GM19372 (cell line): ENCODE results near the gene LGALS3BP.

Experiments
- ATAC-seq: cut with Tn5 transposase; IDR thresholded peaks from one replicate; pipeline ENCODE4 v1.9.1; 2021; ENCODE audit warnings: mild to moderate bottlenecking, low read depth, moderate library complexity; ENCODE audit not compliant: unreplicated experiment

Gene LGALS3BP

DNA sequence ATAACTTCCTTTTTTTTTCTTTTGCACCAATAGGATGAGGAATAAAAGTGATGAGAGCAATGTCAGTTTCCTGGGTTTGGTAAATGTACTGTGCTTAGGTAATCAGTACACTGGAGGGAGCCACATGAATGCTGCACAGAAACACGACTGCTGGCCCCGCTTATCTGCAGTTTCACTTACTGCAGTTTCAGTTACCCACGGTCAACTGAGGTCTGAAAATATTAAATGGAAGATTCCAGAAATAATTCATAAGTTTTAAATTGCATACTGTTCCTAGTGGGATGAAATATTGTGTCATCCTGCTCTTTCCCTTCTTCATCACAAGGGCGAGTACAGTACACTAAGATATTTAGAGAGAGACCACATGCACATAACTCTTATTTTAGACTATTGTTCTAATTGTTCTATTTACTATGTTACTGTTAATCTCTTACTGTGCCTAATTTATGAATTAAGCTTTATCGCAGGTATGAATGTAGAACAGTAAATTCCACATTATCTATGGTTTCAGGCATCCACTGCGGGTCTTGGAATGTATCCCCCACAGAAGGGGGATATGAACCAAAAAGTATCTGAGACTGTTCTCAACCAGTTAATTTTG lies 6.4 kb upstream of the LGALS3BP start:
- no peak for ATAC-seq

DNA sequence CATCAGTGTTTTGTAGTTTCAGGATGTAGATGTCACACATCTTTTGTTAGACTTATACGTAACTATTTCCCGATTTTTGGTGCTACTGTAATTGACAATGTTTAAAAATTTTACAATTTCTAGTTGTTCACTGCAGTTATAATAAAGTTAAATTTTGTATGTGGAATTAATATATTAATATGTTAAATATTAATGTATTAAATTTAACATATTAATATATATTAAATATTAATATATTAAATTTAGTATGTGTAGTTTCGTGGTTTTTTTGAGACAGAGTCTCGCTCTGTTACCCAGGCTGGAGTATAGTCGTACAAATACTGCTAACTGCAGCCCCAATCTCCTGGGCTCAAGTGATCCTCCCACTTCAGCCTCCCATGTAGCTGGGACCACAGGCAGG lies 5.7 kb upstream of the LGALS3BP start:
- no peak for ATAC-seq

DNA sequence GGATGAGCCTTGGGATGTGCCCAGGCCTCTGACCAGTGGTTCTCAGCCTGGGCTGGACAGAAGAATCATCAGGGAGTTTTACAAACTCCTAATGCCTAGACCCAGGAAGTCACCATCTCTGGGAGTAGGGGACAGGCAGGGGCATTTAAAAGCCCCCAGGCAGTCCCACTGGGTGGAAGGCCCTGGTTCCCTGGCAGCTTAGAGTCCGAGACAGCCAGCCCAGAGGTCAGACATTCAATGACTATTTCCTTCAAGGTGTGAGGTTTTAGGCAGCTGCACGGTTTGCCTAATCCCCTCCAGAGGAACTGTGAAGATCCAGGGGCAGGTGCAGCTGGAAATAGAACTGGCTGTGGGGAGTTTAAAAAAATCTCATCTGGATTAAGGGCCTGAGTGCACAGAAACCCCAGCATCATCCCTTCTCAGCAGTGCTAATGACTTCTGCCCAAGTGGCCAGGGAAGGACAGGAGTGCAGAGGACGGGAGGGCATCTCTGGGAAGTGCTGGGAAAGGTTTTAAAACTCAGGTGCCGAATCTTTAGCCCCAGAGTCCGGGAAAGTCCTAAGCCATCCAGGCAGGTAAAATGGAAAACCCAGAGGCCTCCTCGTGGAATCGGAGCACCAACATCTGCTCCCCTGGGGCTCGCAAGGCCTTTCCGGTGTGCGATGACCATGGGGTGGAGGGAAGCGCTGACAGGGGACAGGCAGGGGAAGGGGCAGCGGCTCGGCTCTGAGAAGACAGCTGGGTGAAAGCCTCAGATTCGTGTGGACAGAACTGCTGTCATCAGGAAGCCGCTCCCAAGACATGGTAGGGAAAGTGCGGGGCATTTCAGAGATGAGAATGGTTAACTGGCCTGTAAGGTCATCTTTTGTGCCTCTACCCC lies 1.5 kb upstream of the LGALS3BP start:
- ATAC-seq: no peak

DNA sequence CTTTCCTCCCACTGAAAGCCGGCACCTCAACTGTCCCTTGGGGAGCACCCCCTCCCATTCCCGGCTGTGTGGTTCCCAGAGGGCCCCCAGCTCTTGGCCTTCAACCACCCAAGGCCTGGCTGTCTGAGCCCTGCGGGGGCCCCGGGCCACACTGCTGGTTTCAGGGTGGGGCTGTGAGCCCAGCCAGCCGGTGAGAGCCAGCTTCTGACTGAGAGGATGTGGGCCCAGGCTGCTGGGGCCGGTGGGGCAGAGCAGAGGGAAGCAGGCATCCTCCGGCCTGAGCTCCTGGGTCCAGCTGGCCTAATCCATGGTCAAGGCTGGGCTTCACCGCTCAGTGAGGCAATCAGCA lies 875 bp upstream of the LGALS3BP start:
- ATAC-seq: no peak

DNA sequence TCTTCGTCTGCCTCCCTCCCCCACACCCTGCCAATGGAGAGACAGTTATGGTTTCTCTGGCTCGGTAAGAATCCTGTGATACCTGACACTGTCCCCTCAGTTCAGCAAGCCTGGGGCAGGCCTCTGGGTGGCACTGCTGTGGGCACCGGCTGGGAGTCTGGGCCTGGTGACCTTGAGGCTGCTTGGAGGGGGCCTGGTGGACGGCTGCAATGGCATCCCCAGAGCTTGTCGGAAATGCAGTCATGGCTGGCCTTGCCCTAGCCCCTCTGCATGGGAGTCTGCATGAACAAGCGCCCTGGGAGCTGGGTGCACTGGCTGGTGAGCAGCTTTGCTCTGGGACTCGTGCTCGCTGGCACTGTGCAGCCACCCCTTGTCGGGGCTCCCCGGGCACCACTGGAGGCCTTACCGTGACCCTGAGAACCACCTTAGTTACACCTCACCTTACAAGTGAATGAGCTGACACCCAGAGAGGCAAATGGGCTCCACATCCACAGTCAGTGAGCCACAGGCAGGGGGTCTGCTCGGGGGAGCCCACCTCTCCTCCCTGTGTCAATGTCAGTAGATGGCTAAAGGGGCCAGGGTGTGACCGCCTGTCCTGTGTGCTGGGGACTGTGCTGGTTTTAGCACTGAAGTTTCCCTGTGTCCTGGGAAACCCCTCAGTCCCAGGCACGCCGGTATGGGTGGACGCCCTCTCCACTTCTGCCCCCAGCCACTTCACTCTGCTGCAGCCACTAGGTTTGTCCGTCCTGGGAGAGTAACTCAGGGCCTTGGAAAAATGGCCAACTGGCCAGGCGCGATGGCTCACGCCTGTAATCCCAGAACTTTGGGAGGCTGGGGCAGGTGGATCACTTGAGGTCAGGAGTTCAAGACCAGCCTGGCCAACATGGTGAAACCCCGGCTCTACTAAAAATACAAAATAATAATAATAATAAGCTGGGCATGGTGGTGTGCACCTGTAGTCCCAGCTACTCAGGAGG lies 1.4 kb downstream of the LGALS3BP start:
- no peak for ATAC-seq

DNA sequence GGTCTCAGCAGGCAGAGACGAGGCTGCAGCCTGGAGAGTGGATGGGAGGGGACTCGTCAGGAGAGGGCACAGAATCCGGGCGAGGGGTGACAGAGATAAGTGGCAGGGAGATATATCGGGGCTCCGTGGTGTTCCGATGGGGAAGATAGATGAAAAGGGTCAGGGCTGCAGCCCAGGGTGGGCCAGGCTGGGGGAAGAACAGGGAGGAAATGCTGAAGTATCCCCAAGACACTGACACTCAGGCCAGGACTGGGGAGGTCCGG lies 2.1 kb downstream of the LGALS3BP start:
- ATAC-seq: no peak

DNA sequence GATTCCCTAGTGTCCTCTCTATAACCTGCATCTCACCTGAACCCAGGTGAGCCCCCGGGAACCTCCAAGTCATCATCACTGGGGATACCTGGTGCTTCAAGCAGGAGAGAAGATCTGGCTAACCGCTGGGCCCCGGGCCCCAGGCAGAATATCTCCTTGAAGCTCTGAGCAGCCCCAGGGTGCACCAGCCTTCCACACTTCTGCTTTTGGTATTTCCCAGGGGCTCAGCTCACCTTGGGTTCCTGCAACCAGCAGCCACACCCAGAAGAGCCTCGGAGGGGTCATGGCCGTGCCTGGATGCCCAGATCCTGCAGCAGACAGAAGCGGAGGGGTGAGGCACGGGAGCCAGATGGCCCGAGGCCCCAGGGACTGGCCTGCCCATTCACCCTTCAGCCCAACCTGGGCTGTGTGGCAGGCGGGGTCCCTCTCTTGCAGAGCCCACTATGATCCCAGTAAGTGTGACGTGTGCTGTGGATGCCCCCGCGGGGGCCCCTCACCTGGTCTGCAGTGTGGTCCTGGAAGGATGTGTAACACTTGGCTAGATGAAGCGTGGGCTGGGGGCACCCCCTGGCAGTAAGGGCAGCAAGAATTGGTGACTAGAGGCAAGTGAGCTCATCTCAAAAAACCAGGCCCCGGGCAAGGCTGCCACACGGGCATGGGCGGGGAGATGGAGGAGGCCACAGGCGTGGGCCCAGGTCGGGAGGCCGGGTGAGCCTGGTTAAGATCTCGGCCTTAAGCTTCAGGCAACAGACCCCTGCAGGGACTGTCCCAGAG lies 2.6 kb downstream of the LGALS3BP start:
- no peak for ATAC-seq

DNA sequence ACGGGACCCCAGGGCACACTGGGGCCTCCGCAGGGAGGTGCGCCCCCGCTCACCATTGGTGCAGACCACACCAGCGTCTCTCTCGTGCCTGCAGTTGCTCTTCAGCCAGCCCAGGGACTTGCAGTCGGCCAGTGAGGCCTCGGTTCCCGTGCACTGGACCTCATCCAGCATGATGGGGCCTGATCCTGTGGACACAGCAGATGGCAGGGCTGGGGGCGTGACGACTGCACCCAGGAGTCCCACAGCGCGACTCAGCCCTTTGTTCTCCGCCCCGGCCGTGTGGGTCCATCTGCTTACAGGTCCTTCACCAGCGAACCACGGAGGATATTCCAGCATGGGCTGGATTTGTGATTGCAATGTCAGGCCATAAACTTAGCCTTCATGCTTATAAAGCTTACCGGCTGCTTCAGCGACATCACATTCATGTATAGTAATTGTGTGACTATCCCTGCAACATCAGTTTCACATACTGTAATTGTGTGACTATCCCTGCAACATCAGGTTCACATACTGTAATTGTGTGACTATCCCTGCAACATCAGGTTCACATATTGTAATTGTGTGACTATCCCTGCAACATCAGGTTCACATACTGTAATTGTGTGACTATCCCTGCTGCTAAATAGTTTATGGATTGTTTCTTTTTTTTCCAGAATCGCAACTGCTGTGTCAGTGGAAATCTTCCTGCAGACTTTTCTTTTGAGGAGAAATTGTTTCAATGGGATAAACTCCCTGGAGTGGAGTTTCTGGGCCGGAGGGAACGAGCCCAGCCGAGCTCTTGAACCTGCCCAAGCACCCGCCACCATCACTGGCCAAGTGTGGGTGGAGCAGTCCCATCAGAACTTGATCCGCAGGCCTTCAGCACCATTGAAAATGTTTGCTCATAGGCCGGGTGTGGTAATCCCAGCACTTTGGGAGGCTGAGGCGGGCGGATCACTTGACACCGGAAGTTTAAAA lies 4.8 kb downstream of the LGALS3BP start:
- no peak for ATAC-seq

DNA sequence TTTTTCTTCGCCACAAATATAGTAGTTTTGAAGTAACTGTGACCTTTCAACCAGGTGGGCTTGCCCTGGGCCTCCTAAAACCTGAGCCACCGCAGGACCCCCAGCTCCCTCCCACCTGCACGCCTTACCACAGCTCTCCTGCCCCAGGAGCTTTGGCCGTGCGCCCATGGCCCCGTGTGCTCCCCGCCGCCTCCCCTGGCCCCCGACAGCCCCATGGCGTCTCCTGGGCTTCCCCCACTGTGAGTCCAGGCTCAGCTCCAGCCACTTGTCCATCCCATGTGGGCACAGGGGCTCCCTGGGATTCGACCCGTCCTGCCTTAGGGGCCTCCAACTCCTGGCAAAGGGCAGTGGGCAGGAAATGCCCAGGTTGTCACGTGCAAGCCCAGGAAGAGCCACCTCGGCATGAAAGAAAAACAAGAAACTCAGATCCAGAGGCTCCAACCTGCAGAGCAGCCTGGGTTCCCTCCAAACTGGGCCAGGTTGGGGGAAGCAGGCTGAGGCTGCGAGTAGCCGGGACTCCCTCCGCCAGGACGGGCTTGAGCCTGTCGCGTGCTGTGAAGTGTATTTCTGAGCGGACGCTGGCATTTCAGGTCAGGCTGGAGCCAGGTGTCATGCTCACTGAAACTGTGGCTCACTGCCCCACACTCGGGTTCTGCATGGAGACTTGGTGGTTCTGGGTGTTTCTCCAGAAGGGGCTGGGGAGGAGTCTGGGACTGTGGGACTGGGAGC lies 5.8 kb downstream of the LGALS3BP start:
- ATAC-seq: no peak

DNA sequence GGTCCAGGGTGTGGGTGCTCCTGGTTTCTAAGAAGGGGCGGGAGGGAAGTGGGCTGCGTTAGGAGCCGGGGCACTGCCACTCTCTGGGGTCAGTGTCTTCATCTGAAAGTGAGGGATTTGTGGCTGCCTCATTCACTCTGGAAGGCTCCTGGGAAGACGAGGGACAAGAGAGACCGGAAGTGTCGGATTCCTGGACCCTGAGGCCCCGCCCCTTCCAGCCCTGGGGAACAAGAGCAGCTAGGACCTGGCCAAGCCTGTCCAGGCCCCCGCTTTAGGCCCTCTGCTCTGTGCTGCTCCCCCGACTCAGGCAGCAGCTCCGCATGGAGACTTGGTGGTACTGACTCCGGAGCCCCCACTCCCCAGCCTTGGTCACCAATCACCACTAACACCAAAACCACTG lies 6.5 kb downstream of the LGALS3BP start:
- ATAC-seq: no peak

DNA sequence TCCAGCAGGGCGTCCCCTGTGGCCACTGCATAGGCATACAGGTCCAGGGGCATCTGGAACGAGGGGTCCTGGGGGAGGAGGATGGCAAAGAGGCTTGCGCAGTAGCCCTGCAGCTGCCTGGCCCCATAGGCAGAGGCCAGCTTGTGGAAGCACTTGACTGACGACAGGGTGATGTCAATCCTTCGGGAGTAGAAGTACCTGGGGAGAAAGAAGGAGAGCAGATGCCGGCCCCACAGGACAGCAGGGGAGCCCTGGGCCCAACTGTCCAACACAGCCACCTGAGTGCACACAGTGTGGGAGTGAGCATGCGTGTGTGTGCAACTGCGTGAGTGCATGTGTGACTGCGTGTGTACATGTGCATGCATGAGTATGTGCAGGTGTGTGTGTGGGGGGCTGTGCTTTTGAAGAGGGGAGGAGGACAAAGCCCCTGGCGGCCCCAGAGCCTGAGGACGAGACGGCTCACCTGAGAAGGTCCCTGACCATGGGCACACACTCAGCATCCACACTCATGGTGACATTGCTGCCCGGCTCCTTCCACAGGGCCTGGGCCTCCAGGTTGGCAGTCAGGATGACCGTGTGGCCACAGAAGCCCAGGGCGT lies 7.1 kb downstream of the LGALS3BP start:
- no peak for ATAC-seq

DNA sequence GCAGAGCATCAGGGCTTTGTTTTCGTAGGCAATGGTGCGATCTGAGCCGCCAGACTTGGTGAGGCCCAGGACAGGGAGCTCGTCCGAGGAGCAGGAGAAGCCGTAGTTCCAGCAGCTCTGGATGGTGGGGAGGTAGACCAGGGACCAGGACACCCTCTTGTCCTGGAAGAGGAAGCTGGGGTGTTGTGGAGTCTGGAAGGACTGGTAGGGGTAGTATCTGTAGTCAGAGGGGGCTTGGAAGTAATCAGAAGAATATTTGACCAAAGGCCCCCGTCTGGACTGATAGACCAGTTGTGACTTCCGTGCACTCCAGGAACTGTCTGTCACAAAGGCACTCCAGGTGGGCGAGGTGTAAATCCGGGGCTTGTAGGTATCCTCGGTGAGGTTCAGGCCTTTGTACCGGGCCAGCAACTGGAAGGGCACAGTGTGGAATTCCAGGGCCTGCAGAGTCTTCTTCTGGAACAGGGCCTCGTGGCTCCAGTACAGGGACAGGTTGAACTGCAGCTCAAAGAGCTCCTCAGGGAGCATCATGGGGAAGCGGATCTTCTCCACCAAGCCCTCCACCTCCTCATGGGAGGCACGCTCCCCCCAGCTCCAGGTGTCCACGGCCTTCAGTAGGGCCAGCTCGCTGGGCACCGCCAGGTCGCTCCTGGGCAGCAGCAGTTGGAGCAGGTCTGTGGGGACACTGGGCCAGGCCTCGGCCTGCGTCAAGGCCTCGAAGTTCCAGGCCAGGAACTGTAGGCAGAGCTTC lies 7.8 kb downstream of the LGALS3BP start:
- no peak for ATAC-seq

DNA sequence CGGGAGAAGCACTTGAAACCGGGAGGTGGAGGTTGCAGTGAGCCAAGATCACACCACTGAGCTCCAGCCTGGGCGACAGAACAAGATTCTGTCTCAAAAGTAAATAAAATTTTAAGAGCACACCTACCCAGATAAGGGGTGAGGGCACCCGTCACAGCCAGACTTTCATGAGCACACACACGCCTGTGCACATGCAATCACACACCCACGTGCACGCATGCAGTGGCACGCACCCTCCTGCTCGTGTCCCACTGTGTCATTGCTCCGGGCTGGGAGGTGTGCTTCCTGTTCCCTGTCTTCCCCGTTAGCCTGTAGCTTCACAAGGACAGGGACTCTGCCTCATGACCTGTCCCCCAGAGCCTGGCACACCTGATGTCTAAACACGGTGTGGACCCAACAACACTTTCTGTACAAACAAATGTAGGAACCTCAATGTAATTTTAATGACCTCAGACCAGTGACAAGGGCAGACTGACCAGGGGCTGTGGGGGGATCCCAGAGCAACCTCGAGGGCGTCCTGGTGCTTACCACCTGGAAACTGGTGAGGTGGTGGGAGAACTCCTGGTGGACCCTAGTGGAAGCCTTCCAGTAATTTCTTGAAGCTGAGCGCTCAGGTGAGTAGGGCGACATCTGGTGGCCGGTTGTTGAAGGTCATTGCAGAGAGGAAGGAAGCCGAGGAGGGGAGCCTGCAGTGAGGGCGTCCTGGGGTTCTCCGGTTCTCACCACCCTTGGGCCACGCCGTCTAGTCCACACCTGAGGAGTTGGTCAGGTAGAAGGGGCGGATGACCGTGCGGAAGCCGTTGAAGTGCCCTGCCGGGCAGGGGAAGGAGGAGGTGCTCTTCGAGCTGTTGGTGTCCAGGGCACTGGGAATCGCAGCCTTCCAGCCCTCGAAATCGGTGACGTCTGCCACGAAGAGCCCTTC lies 8.6 kb downstream of the LGALS3BP start:
- ATAC-seq: no peak

DNA sequence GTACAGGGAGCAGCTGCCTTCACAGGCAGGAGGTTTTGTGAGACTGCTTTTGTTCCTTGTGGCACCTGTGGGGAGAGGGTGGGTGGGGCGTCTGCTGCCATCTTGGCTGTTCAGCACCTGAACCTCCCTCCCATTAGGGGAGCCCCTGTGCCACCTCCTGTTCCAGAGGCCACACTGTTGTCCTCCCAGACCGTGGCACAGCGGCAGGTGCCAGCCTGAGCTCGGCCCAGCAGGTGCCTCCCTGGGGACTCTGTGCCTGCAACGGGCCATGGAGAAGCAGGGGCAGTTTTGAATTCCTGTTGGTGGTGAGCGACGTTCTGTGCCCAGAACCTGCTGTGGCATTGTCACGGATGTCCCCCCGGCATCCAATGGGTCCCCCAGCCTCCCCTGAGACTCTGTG lies 9.9 kb downstream of the LGALS3BP start:
- ATAC-seq: no peak

DNA sequence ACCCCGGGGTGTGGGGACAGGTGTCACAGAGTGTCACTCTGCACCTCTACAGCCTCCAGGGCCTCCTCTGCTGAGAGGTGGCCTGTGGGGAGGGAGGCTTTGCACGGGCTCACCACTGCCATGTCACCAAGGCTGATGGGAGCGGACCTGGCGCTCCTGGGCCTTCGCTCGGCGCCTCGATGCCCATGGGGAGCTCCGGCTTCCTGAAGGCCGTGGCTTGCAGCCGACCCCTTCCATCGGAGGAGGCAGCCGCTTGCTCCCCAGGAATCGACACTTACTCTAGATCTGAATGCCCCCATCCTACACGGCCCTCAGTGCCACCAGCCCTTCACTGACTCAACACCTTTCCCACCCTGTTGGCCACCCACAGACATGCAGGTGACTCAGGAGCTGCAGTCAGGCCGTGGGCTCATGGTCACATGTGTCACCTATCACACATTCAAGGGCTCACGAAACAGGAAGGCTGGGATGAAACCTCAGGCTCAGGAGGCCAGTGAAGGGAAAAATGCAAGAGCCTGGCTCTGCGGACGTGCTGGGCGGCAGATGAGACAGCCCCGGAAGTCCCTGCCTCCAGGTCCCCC lies 11.9 kb downstream of the LGALS3BP start:
- no peak for ATAC-seq

DNA sequence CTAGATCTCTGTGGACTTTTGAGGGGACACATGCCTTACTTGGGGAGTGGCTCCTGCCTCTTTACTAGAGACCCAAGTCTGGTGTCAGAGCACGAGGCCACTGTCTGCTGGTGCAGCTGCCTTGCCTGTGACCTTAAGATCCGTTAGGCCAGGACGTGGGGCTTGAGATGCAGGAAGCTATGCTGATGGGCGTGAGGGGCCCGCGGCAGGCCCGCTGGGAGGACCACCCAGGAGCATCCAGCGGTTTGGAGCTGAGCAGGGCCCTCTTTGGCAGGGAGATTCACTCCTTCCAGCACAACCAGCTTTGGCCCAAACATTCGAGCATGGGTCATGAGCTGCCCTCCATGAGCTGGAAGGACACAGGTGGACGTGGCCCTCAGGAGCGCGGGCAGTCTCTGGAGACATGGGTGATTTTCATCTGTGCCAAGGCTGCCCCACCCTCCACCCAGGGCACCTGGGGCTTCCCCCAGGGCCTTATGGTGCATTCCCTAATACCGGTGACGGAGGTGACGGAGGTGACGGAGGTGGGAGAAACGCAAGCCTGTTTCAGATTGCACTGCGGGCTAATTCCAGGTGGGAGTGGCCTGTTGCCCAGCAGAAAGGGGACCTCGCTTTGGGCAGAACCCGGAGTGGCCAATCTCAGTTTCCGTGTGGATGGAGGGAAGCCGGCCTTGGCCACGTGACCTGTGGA lies 12.7 kb downstream of the LGALS3BP start:
- no peak for ATAC-seq
